Spleen (tissue), 7 donors: ENCODE results near the gene TLCD3B.

Experiments
- POLR2A ChIP-seq, 3 donors: fragments of 450-650 bp; IDR thresholded peaks; one replicate each; pipeline ENCODE4 v1.5.1; 2017; ENCODE audit warnings: antibody characterized with exemption in 3 of 3, mild to moderate bottlenecking in 1 of 3
- TF ChIP-seq, protein P1 (sequence below), 11 experiments: fragments of 200-600 bp in 7 of 11; fragments of 450-650 bp in 4 of 11; sonication (generic) in 4 of 11; IDR thresholded peaks in 8 of 11; conservative IDR thresholded peaks in 3 of 11; 1 replicate in 7 of 11; 2 replicates in 4 of 11; pipeline versions ENCODE4 v1.4.0 to v1.8.0; 2016 to 2021; ENCODE audit warnings: antibody characterized with exemption in 11 of 11, inconsistent platforms in 4 of 11, mild to moderate bottlenecking in 1 of 11
- donor health status: DM: no; HTN: no; CAD: no; lungs with moderate emphysema.
- donor health status: DM: no; HTN: no; CAD: no.
- donor health status: DM: no; HTN: no; CAD: no.

- TF ChIP-seq, protein P1, sequence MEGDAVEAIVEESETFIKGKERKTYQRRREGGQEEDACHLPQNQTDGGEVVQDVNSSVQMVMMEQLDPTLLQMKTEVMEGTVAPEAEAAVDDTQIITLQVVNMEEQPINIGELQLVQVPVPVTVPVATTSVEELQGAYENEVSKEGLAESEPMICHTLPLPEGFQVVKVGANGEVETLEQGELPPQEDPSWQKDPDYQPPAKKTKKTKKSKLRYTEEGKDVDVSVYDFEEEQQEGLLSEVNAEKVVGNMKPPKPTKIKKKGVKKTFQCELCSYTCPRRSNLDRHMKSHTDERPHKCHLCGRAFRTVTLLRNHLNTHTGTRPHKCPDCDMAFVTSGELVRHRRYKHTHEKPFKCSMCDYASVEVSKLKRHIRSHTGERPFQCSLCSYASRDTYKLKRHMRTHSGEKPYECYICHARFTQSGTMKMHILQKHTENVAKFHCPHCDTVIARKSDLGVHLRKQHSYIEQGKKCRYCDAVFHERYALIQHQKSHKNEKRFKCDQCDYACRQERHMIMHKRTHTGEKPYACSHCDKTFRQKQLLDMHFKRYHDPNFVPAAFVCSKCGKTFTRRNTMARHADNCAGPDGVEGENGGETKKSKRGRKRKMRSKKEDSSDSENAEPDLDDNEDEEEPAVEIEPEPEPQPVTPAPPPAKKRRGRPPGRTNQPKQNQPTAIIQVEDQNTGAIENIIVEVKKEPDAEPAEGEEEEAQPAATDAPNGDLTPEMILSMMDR (IDR thresholded peaks at IDR 0.05 in 8 of 11, conservative IDR thresholded peaks at IDR 0.05 in 3 of 11) = no peak
- no peak for TF ChIP-seq POLR2A (IDR thresholded peaks at IDR 0.05)
These were observed 27.2 kb downstream of the TLCD3B start for GRCh38 chr16:30003670-30004423.
